GM19035 (cell line): ENCODE measurements around the gene CPSF3.
"Not testable (repeated sequence)": the region's sequence is repeated elsewhere in the genome, so short reads cannot be mapped to it uniquely, and the experiment has no call there.

Source experiments
- ATAC-seq: cut with Tn5 transposase; IDR thresholded peaks from one replicate; pipeline ENCODE4 v1.9.1; 2021; ENCODE audit not compliant: unreplicated experiment

CPSF3 gene

GRCh38 chr2:9498210-9498609 lies 74.8 kb downstream of the CPSF3 start:
- ATAC-seq, result no peak

DNA sequence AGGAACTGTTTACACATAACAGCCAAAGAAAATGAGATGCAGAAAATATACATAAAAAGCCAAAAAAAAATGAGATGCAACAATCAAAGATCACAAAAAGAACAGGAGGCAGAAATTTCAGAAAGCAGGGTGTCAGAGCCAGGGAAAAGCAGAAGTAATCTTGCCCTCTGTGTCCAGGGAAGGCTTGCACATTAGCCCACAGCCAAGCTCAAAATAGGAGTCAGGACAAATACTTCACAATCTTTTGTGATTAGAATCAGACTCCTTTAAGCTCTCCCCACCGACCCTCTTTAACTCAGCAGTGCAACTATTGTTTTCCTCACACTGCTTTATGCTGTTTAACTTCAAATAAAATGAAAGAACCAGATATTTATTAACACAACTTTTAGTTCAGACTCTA lies 85.5 kb downstream of the CPSF3 start:
- ATAC-seq, result no peak

DNA sequence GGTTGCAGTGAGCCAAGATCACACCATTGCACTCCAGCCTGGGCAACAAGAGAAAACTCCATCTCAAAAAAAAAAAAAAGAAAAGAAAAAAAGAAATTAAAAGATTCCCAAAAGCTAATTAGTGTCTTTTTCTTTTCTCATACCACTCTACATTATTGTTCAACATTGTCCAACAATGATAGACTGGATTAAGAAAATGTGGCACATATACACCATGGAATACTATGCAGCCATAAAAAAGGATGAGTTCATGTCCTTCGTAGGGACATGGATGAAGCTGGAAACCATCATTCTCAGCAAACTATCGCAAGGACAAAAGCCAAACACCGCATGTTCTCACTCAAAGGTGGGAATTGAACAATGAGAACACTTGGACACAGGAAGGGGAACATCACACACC lies 90.5 kb downstream of the CPSF3 start:
- not testable (repeated sequence) for ATAC-seq

DNA sequence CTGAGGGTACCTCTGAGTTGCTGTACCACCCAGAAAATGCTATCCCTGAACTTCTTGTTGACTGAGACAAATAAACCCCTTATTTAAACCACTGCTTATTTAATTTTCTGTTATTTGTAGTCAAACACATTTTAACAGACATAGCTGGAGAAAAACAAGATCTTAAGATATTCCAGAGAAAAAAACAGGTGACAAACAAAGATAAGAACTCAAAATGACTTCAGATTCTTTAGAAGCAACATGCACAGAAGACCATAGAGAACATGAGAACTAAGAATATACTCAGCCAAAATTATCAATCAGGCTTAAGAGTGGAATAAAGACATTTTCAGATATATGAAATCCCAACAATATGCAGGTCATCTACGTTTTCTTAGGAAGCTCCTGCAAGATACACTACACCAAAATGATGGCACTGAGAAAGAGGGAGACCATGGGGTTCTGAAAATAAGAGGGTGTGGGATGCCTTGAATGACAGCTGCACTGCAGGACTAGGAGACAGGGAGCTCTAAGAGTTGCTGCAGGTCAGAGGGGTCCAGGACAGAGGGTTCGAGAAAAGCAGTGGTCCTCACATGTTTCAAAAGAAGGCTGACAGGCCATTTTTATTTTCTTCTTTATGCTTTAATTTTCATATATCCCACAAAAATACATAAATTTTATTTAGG lies 93.8 kb downstream of the CPSF3 start:
- ATAC-seq, result no peak

- no peak for ATAC-seq
Observed at GRCh38 chr2:9518163-9518562, 94.7 kb downstream of the CPSF3 start.

DNA sequence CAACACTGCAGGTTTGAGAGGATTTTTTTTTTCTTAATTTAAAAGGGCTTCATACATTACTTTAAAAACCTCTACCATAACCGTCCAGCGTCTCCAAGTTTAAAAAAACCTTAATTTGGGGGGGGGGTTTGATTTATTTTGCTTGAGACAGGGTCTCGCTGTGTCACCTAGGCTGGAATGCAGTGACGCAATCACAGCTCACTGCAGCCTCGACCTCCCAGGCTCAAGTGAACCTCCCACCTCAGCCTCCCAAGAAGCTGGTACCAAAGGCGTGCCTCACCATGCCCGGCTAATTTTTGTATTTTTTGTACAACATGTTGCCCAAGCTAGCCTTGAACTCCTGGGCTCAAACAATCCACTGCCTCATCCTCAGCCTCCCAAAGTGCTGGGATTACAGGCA lies 95.3 kb downstream of the CPSF3 start:
- no peak for ATAC-seq

GRCh38 chr2:9519250-9519649 lies 95.8 kb downstream of the CPSF3 start:
- no peak for ATAC-seq
